H9 (cell line): ENCODE measurements around the gene SLC4A1. TPM values are rescaled to one million over a fixed set of nuclear protein-coding genes. Genes with fewer than 3 reads are reported as not detected.
A peak's percentile ranks its signal among the peaks of the same experiment; 100 is the strongest.

Source experiments
- DNase-seq: peaks from one replicate; pipeline ENCODE4 v3.0.0-alpha.2; 2017
- H2AFZ ChIP-seq: one replicate; pipeline ENCODE4 v1.6.1; 2013; ENCODE audit warnings: mild to moderate bottlenecking, low read length, control low read depth, moderate library complexity
- H2AK5ac ChIP-seq: 2 replicates; pipeline ENCODE4 v1.6.1; 2013; ENCODE audit warnings: low read length, control low read depth, mixed read lengths; ENCODE audit not compliant: insufficient read length
- H2BK120ac ChIP-seq: one replicate; pipeline ENCODE4 v1.6.1; 2013; ENCODE audit warnings: low read depth, mild to moderate bottlenecking, low read length, control low read depth, inconsistent platforms; ENCODE audit not compliant: poor library complexity, severe bottlenecking
- H2BK12ac ChIP-seq: 2 replicates; pipeline ENCODE4 v1.6.1; 2013; ENCODE audit warnings: low read length, control low read depth, mixed read lengths, low read depth; ENCODE audit not compliant: insufficient read length
- H2BK15ac ChIP-seq: 2 replicates; pipeline ENCODE4 v1.6.1; 2013; ENCODE audit warnings: low read depth, low read length, control low read depth
- H2BK20ac ChIP-seq: one replicate; pipeline ENCODE4 v1.6.1; 2013; ENCODE audit warnings: low read depth, mild to moderate bottlenecking, low read length, control low read depth, inconsistent platforms; ENCODE audit not compliant: poor library complexity, severe bottlenecking
- H2BK5ac ChIP-seq: 2 replicates; pipeline ENCODE4 v1.6.1; 2013; ENCODE audit warnings: low read length, control low read depth, mixed read lengths; ENCODE audit not compliant: insufficient read length
- H3K14ac ChIP-seq: 2 replicates; pipeline ENCODE4 v1.6.1; 2013; ENCODE audit warnings: low read length, control low read depth; ENCODE audit not compliant: insufficient read depth
- H3K18ac ChIP-seq: 2 replicates; pipeline ENCODE4 v1.6.1; 2013; ENCODE audit warnings: low read depth, mild to moderate bottlenecking, mixed read lengths, low read length, control low read depth; ENCODE audit not compliant: insufficient read length
- H3K23ac ChIP-seq: 2 replicates; pipeline ENCODE4 v1.6.1; 2013; ENCODE audit warnings: low read length, control low read depth, mixed read lengths, low read depth; ENCODE audit not compliant: insufficient read length
- H3K23me2 ChIP-seq: 2 replicates; pipeline ENCODE4 v1.6.1; 2013; ENCODE audit warnings: low read depth, mild to moderate bottlenecking, mixed read lengths, low read length, control low read depth; ENCODE audit not compliant: insufficient read length, poor library complexity, severe bottlenecking
- H3K27ac ChIP-seq: 2 replicates; pipeline ENCODE4 v1.5.1; 2013; ENCODE audit warnings: low read length, control low read depth, mixed read lengths, low read depth; ENCODE audit not compliant: insufficient read length
- H3K27me3 ChIP-seq: 2 replicates; pipeline ENCODE4 v1.6.1; 2013; ENCODE audit warnings: low read length, control low read depth, inconsistent platforms; ENCODE audit not compliant: insufficient read depth
- H3K4ac ChIP-seq: 2 replicates; pipeline ENCODE4 v1.6.1; 2013; ENCODE audit warnings: low read depth, mild to moderate bottlenecking, control low read depth, inconsistent platforms, low read length, moderate library complexity
- H3K4me1 ChIP-seq: 2 replicates; pipeline ENCODE4 v1.6.1; 2013; ENCODE audit warnings: low read length, control low read depth, inconsistent platforms; ENCODE audit not compliant: insufficient read depth
- H3K4me2 ChIP-seq: 2 replicates; pipeline ENCODE4 v1.6.1; 2013; ENCODE audit warnings: low read length, control low read depth, mixed read lengths; ENCODE audit not compliant: insufficient read length, insufficient read depth
- H3K56ac ChIP-seq: 2 replicates; pipeline ENCODE4 v1.6.1; 2013; ENCODE audit warnings: low read depth, mild to moderate bottlenecking, mixed read lengths, low read length, control low read depth; ENCODE audit not compliant: insufficient read length
- H3K79me1 ChIP-seq: 2 replicates; pipeline ENCODE4 v1.6.1; 2013; ENCODE audit warnings: low read depth, mild to moderate bottlenecking, moderate library complexity, low read length, control low read depth, inconsistent platforms; ENCODE audit not compliant: insufficient read depth, poor library complexity, severe bottlenecking
- H3K79me2 ChIP-seq: 2 replicates; pipeline ENCODE4 v1.6.1; 2013; ENCODE audit warnings: low read length, control low read depth, inconsistent platforms; ENCODE audit not compliant: insufficient read depth
- H3K9ac ChIP-seq: 2 replicates; pipeline ENCODE4 v1.6.1; 2013; ENCODE audit warnings: low read length, control low read depth, mixed read lengths; ENCODE audit not compliant: insufficient read length; ENCODE audit errors: extremely low read depth
- H3K9me3 ChIP-seq: one replicate; pipeline ENCODE4 v1.6.1; 2013; ENCODE audit warnings: low read depth, low read length, inconsistent platforms; ENCODE audit not compliant: control insufficient read depth
- H3T11ph ChIP-seq: one replicate; pipeline ENCODE4 v1.6.1; 2013; ENCODE audit warnings: mild to moderate bottlenecking, low read length, control low read depth, inconsistent platforms
- H4K20me1 ChIP-seq: one replicate; pipeline ENCODE4 v1.6.1; 2013; ENCODE audit not compliant: control insufficient read depth, insufficient read length, insufficient read depth
- H4K5ac ChIP-seq: 2 replicates; pipeline ENCODE4 v1.6.1; 2013; ENCODE audit warnings: low read depth, mild to moderate bottlenecking, mixed read lengths, low read length, control low read depth; ENCODE audit not compliant: insufficient read length
- H4K8ac ChIP-seq: replicated peaks from 2 replicates; pipeline ENCODE4 v1.6.1; 2013; ENCODE audit warnings: low read length, control low read depth, mixed read lengths, low read depth; ENCODE audit not compliant: insufficient read length
- H4K91ac ChIP-seq: 2 replicates; pipeline ENCODE4 v1.6.1; 2013; ENCODE audit warnings: low read depth, mild to moderate bottlenecking, moderate library complexity, mixed read lengths, low read length, control low read depth; ENCODE audit not compliant: insufficient read length
- H3K27ac Mint-ChIP-seq, 3 experiments: 2 replicates in 2 of 3; 3 replicates in 1 of 3; pipeline ENCODE4 v1.8.0; 2020 to 2021; ENCODE audit warnings: mixed read lengths in 3 of 3, mild to moderate bottlenecking in 1 of 3, moderate library complexity in 1 of 3
- H3K27me3 Mint-ChIP-seq: 2 replicates; pipeline ENCODE4 v1.8.0; 2021; ENCODE audit warnings: low read depth, mild to moderate bottlenecking, moderate library complexity, mixed read lengths
- H3K36me3 Mint-ChIP-seq, 3 experiments: 2 replicates in 2 of 3; 3 replicates in 1 of 3; pipeline ENCODE4 v1.8.0; 2020 to 2021; ENCODE audit warnings: low read depth in 3 of 3, mixed read lengths in 3 of 3; ENCODE audit not compliant: insufficient read depth in 1 of 3
- H3K4me1 Mint-ChIP-seq, 2 experiments: 2 replicates each; pipeline ENCODE4 v1.8.0; 2020; ENCODE audit warnings: mixed read lengths in 2 of 2
- H3K4me3 Mint-ChIP-seq, 2 experiments: 2 replicates in 1 of 2; 3 replicates in 1 of 2; pipeline ENCODE4 v1.8.0; 2020 to 2021; ENCODE audit warnings: mild to moderate bottlenecking in 2 of 2, mixed read lengths in 2 of 2, moderate library complexity in 1 of 2
- H3K9me3 Mint-ChIP-seq, 2 experiments: 2 replicates in 1 of 2; 3 replicates in 1 of 2; pipeline ENCODE4 v1.8.0; 2020; ENCODE audit warnings: mild to moderate bottlenecking in 2 of 2, mixed read lengths in 2 of 2, moderate library complexity in 1 of 2
- WGBS: extraction: QIAGEN DNeasy Blood & Tissue Kit; methylation state at CpG from one replicate; pipeline ENCODE4 v1.1.7; 2013; ENCODE audit warnings: missing lambda C conversion rate, low lambda C conversion rate, mixed read lengths; ENCODE audit not compliant: insufficient read length; ENCODE audit errors: extremely low coverage; 5-methylcytosine and 5-hydroxymethylcytosine counted together
- total RNA-seq: library from RNA; stranded (reverse); gene quantifications from 2 replicates; pipeline ENCODE4 v1.2.1, GENCODE V29; 2021
- TF ChIP-seq, protein P1 (sequence below): fragments of 200-600 bp; sonication (generic); conservative IDR thresholded peaks from 3 replicates; pipeline ENCODE4 v1.8.0; 2021; ENCODE audit warnings: antibody characterized with exemption, mild to moderate bottlenecking

Gene SLC4A1
- total RNA-seq, 1 experiment from 2014 or later: not detected

GRCh38 chr17:44308320-44308818 is 40.4 kb upstream of the SLC4A1 start, which contains the start of gene RUNDC3A:
Gene RUNDC3A (plus strand): TSS chr17:44308601. CDS start chr17:44308833, 232 bp downstream.
- WGBS: no CpG with 5 or more reads among the region's 39 CpGs
- H3K4me3 Mint-ChIP-seq: peak within 1 kb of the TSS; percentile 67 to 81

More at GRCh38 chr17:44308320-44308818, 40.4 kb upstream of the SLC4A1 start, which contains the start of gene RUNDC3A:
- no peak within 1 kb of the TSS for H2AK5ac ChIP-seq
- no peak within 1 kb of the TSS for H3K9ac ChIP-seq
- H3K27ac ChIP-seq: no peak within 1 kb of the TSS
- no peak within 1 kb of the TSS for H4K91ac ChIP-seq
- TF ChIP-seq, protein P1, sequence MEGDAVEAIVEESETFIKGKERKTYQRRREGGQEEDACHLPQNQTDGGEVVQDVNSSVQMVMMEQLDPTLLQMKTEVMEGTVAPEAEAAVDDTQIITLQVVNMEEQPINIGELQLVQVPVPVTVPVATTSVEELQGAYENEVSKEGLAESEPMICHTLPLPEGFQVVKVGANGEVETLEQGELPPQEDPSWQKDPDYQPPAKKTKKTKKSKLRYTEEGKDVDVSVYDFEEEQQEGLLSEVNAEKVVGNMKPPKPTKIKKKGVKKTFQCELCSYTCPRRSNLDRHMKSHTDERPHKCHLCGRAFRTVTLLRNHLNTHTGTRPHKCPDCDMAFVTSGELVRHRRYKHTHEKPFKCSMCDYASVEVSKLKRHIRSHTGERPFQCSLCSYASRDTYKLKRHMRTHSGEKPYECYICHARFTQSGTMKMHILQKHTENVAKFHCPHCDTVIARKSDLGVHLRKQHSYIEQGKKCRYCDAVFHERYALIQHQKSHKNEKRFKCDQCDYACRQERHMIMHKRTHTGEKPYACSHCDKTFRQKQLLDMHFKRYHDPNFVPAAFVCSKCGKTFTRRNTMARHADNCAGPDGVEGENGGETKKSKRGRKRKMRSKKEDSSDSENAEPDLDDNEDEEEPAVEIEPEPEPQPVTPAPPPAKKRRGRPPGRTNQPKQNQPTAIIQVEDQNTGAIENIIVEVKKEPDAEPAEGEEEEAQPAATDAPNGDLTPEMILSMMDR: no peak
- no peak within 1 kb of the TSS for H3K14ac ChIP-seq
- H3K4me1 Mint-ChIP-seq: peaks cover 34 to 49% of the 10 kb centered on the region in 2 experiments
- no peaks in the 10 kb centered on the region for H3K79me2 ChIP-seq
- no peak within 1 kb of the TSS for H2BK5ac ChIP-seq
- no peak within 1 kb of the TSS for H2BK120ac ChIP-seq
- peak within 1 kb of the TSS; percentile 41 for H3K18ac ChIP-seq
- no peak within 1 kb of the TSS for H4K5ac ChIP-seq
- no peak within 1 kb of the TSS for H2BK15ac ChIP-seq
- no peaks in the 10 kb centered on the region; the same call in 1 of the 2 replicates for H3K27me3 ChIP-seq
- H2AFZ ChIP-seq: no peak within 1 kb of the TSS
- peaks cover 0 to 7% (median 5%) of the 10 kb centered on the region in 3 experiments; a peak in 3 of 7 replicates for H3K36me3 Mint-ChIP-seq
- no peaks in the 10 kb centered on the region for H3K9me3 Mint-ChIP-seq
- H3K4me2 ChIP-seq: peak within 1 kb of the TSS; percentile 75
- peaks cover 9% of the 10 kb centered on the region for H3K23me2 ChIP-seq
- peak; percentile 98 for DNase-seq
- no peaks in the 10 kb centered on the region for H4K20me1 ChIP-seq
- H3K27ac Mint-ChIP-seq: peak within 1 kb of the TSS in 1 of 3 experiments; percentile 89; a peak in 2 of 7 replicates
- no peak within 1 kb of the TSS for H2BK20ac ChIP-seq
- no peaks in the 10 kb centered on the region for H3K9me3 ChIP-seq
- no peaks in the 10 kb centered on the region for H3K79me1 ChIP-seq
- H3K27me3 Mint-ChIP-seq: peaks cover 23% of the 10 kb centered on the region
- no peak within 1 kb of the TSS for H2BK12ac ChIP-seq
- no peak within 1 kb of the TSS for H3K56ac ChIP-seq
- no peak within 1 kb of the TSS for H4K8ac ChIP-seq
- no peak within 1 kb of the TSS for H3T11ph ChIP-seq
- no peak within 1 kb of the TSS for H3K23ac ChIP-seq
- H3K4ac ChIP-seq: no peak within 1 kb of the TSS
- peaks cover 7% of the 10 kb centered on the region; the same call in 1 of the 2 replicates for H3K4me1 ChIP-seq
